Stimulated activated naive CD8-positive, alpha-beta T cell treated with anti-CD3 and anti-CD28 coated beads, Interleukin-15, Interleukin-2, amounts not matched to agents 100 ng/mL and 50 ng/mL, for 24 hours (primary cell): Measurements from ENCODE around the gene UPF1.

Experiments
- H3K27ac Mint-ChIP-seq: one replicate; pipeline ENCODE4 v1.8.0; 2021; ENCODE audit warnings: mild to moderate bottlenecking, mixed read lengths
- H3K27me3 Mint-ChIP-seq: one replicate; pipeline ENCODE4 v1.8.0; 2021; ENCODE audit warnings: mixed read lengths
- H3K36me3 Mint-ChIP-seq: one replicate; pipeline ENCODE4 v1.8.0; 2021; ENCODE audit warnings: low read depth, mixed read lengths
- H3K4me1 Mint-ChIP-seq: one replicate; pipeline ENCODE4 v1.8.0; 2021; ENCODE audit warnings: low read depth, mixed read lengths
- H3K4me3 Mint-ChIP-seq: one replicate; pipeline ENCODE4 v1.8.0; 2021; ENCODE audit warnings: mild to moderate bottlenecking, mixed read lengths
- H3K9me3 Mint-ChIP-seq: one replicate; pipeline ENCODE4 v1.8.0; 2021; ENCODE audit warnings: mixed read lengths

Gene UPF1

DNA sequence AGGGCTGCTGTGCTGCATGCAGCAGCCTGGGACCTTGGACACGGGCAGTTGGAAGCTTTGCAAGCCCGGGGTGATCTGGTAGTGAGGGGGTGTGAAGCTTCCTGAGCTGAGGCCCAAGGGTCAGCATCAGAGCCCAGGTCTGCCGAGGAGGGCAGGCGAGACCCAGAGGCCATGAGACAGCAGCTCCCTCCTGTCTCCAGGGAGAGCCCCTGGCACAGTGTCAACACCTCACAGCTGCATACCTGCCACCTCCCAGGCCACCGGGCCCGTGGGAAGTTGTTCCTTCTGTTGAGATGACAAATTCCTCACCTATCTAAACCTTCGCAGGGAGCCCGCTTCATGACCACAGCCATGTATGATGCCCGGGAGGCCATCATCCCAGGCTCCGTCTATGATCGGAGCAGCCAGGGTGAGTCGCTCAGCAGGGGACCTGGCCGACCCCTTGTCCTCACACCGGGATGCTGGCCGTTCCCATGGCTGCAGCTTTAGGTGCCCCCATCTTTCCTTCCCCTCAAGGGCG is 32.1 kb downstream of the UPF1 start:
- Mint-ChIP-seq H3K9me3 (no peaks in the 10 kb centered on the region), H3K27me3 (no peaks in the 10 kb centered on the region), H3K36me3 (peaks cover 57% of the 10 kb centered on the region), H3K27ac (no peak overlapping the region), H3K4me3 (no peak overlapping the region), H3K4me1 (no peaks in the 10 kb centered on the region)

DNA sequence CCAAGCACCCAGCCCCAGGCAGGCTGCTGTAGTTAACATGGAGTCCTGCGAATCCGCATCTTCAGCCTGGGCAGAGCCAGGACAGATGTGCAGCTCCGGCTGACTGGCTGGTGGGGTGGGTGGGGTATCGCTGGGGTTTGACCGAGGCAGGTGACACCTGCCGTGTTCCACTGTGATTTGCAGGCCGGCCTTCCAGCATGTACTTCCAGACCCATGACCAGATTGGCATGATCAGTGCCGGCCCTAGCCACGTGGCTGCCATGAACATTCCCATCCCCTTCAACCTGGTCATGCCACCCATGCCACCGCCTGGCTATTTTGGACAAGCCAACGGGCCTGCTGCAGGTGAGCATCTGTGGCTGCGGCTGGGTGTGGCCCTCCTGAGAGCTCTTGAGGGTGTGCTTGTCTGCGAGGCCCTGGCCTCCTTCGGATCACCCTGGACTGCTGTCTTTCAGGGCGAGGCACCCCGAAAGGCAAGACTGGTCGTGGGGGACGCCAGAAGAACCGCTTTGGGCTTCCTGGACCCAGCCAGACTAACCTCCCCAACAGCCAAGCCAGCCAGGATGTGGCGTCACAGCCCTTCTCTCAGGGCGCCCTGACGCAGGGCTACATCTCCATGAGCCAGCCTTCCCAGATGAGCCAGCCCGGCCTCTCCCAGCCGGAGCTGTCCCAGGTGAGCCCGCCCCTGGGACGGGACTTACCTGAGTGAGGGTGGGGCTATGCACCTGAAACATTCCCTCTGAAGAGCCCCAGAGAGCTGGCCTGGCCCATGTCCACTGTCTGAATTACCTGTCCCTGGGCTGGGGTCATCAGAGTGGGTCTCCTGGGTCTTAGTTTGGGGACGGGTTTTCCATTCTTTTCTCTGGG is 33.6 kb downstream of the UPF1 start:
- Mint-ChIP-seq H3K27ac (no peak overlapping the region), H3K36me3 (peaks cover 51% of the 10 kb centered on the region), H3K9me3 (no peaks in the 10 kb centered on the region), H3K4me3 (no peak overlapping the region), H3K4me1 (no peaks in the 10 kb centered on the region), H3K27me3 (no peaks in the 10 kb centered on the region)

DNA sequence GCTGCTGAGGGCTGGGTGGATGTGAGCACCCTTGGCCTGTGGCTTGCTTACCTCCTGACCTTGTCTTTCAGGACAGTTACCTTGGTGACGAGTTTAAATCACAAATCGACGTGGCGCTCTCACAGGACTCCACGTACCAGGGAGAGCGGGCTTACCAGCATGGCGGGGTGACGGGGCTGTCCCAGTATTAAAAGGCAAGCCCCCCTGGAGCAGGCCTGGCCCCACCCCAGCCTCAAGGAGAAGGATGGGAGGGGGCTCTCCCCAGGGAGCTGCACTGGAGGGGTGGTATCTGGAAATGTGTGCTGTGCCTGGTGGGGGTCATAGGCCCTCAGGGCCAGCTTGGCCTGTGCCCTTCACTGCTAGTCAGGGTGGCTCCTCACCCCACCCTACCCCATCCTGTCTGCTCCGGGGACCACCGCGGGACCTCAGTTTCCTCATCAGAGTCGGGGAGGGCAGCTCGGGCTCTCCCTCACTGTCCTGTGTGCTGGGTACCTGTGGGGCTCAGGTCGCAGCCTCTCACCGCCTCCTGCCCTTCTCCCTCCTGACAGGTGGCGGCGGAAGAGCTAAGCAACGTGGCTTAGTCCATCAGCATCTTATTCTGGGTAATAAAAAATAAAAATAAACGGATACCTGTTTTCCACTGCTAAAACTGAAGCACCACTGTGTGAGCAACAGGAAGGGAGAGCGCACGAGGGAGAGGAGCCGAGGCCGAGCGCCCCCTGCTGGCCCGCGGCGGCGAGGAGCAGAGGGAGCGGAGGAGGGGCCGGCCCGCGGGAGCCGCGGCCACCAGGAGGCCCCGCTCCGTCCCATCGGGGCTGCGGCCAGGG is 34.4 kb downstream of the UPF1 start:
- Mint-ChIP-seq H3K4me1 (peaks cover 5% of the 10 kb centered on the region), H3K4me3 (no peak overlapping the region), H3K9me3 (no peaks in the 10 kb centered on the region), H3K27me3 (peaks cover 4% of the 10 kb centered on the region), H3K27ac (no peak overlapping the region), H3K36me3 (peaks cover 42% of the 10 kb centered on the region)

DNA sequence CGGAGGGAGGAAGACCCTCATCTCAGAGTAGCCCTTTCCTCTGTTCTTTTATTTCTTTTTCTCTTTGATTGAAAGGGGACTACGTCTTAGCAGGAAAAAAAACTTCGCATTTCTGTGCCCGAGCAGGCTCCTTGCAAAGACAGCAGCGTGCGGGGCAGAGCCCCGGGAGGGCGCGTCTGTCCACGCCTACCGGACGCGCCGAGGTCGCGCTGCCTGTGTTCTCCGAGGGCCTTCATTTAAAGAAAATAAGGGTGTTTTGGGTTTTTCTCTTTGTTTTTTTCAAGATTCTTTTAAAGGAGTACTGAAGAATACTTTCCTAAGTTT is 35.0 kb downstream of the UPF1 start:
- H3K36me3 Mint-ChIP-seq, result peaks cover 37% of the 10 kb centered on the region
- H3K27me3 Mint-ChIP-seq, result peaks cover 7% of the 10 kb centered on the region
- H3K4me1 Mint-ChIP-seq, result peaks cover 9% of the 10 kb centered on the region
- H3K9me3 Mint-ChIP-seq, result no peaks in the 10 kb centered on the region
- H3K27ac Mint-ChIP-seq, result no peak overlapping the region
- no peak overlapping the region for H3K4me3 Mint-ChIP-seq

DNA sequence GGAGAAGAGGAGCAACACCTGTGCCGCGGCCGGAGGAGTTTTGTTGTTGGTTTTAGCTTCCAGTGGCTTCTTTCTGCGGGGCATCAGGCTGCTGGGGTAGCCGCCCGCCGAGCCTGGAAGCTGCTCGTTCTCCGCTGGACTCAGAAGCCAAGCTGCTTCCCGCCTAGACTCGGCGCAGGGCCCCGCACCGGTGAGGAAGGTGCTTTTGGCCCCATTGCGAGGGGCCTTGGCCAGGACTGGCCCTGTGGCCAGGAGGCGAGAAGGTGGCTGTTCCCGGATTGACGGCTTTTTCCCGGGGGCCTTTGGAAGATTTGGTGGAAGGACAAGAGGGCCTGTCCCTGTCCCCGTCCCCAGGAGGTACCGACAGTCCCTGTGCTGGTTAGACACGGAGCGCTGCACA is 35.4 kb downstream of the UPF1 start:
- Mint-ChIP-seq H3K4me1 (peaks cover 10% of the 10 kb centered on the region), H3K27me3 (peaks cover 10% of the 10 kb centered on the region), H3K27ac (no peak overlapping the region), H3K9me3 (no peaks in the 10 kb centered on the region), H3K4me3 (no peak overlapping the region), H3K36me3 (peaks cover 34% of the 10 kb centered on the region)

DNA sequence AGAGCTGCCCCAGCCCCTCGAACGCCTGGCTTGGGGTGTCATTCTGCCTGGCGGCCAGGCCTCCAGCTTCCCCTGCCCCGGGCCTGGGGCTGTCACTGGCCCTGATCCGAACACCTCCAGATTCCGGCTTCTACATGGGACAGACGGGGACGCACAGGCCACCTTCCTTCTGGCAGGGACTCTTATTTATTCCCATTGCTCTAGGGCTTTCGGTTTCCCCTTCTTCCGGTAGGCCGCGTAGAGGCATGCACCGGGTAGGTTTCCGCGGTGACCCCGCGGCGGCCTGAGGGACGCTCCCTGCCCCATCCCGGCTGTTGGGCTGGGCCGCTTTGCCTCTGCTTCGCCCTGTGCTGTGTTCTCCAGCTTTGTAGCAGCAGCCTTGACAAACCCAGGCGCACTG is 36.0 kb downstream of the UPF1 start:
- Mint-ChIP-seq H3K27ac (no peak overlapping the region), H3K9me3 (no peaks in the 10 kb centered on the region), H3K4me3 (no peak overlapping the region), H3K4me1 (peaks cover 10% of the 10 kb centered on the region), H3K27me3 (peaks cover 10% of the 10 kb centered on the region), H3K36me3 (peaks cover 28% of the 10 kb centered on the region)

DNA sequence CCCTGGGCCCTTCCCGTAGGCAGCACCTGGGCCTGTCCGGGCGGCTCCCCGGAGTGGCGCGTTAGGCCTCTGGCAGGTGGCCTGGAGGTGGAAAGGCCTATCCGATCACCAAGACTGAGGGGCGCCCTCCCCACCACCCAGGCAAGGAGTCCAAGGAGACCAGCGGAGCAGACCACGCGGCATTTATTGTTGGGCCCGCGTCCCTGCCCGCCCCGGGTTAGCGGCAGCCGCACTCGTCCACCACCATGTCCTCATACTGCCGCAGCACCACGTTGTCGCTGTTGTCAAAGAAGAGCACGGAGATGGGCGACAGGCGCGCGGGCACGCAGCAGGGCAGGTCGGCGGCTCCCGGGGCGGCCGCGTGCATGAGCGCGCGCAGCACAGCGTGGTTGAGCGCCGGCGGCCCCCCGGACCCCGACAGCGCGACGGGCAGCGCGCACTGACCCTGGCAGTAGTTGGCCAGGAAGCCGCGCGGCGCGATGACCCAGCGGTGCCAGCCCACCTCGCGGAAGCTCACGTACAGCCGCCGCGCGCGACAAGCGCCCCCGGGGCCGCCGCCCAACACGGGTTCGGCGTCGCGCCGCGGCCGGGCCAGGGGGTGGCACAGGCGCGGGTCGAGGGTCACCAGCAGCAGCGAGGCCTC is 36.7 kb downstream of the UPF1 start:
- Mint-ChIP-seq H3K27me3 (peaks cover 10% of the 10 kb centered on the region), H3K4me3 (no peak overlapping the region), H3K9me3 (no peaks in the 10 kb centered on the region), H3K27ac (no peak overlapping the region), H3K36me3 (peaks cover 28% of the 10 kb centered on the region), H3K4me1 (peaks cover 10% of the 10 kb centered on the region)

DNA sequence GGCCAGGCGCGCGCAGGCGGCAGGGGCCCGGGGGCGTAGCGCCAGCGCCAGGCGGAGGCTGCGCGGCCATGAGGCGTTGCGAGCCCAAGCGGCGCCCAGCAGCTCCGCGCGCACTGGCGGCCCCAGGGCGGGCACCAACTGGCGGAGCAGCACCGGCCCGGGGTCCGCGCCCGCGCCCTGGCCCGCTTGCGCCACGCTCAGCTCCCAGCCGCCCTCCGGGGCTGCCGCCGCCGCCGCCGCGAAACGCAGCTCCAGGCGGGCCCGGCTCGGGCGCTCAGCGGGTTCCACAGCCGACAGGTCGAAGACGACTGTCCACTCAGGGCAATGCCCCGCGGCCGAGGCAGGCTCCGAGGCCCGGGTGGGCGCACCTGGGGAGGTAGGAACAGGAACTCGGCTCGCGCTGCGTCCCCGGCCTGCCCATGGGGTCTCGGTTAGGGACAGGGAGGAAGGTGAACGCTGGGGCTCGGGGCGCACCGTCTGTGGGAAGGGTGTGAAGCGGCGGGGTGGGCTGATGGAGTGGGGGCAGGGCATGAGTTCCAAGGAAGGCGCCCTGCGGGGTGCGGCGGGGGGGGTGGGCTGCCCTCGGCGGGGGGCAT is 37.4 kb downstream of the UPF1 start:
- no peak overlapping the region for H3K4me3 Mint-ChIP-seq

DNA sequence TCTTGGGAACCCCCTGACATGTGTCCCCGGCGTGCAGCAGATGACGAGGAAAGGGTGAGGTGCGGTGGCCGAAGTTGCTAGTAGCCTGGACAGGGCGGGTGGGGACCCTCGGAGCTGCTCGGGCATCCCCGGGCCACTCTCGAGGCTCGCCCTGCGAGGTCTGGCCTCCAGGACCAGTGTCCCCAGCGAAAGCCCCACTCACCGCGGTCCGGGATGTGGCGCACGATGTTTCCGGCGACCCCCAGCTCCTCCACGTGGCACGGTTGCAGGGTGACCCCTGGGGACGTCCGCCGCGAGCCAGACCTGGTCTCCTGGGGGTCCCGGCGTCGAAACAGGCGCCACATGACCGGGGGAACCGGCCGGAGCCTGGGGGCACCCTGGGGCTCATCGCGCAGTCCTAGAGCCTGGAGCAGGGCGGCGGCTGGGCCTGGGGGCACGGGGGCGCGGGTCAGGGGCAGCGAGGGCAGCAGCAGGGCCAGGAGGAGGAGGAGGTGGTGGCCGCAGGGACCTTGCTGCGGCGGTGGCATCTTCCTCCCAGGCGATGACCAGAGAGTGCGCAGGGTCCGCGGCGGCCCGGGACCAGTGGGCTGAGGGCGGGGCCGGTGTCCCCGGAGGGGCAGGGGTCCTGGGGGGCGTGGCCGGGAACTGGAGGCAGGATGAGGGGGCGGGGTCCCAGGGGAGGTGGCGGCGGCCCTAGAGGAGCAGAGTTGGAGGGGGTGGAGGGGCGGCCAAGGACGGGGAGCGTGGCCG is 38.2 kb downstream of the UPF1 start:
- H3K27me3 Mint-ChIP-seq, result peaks cover 10% of the 10 kb centered on the region
- H3K4me3 Mint-ChIP-seq, result no peak overlapping the region

More for the DNA sequence above, 37.4 kb downstream of the UPF1 start:
- Mint-ChIP-seq H3K27ac (no peak overlapping the region), H3K36me3 (peaks cover 23% of the 10 kb centered on the region), H3K27me3 (peaks cover 10% of the 10 kb centered on the region), H3K9me3 (no peaks in the 10 kb centered on the region), H3K4me1 (peaks cover 10% of the 10 kb centered on the region)

DNA sequence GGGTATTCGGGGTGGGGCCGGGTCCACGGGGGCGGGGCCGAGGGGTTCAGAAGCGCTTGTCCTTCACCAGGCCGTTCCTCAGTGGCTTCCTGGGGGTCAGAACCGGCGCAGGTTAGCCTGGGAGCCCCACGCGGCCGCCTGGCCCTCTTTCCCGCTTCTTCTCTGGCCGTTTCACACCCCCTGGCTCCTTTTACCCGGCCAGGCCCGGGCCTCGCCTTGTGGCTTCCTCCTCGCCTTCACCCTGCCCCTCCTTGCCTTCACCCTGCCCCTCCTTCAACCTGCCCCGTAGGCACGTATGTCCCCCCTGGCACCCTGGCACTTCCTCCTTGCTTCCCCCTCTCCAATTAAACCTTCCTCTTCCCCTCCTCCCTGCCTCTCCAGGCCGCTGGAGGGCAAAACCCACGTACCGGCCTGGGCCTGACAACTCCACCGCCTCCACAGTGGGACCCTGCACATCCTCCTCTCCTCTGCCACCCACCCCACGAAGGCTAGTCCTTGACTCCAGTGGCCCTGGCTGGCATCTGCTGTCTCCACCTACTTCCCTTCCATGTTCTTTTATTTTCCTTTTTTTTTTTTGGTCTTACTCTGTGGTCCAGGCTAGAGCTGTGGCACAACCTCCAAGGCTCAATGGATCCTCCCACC is 38.9 kb downstream of the UPF1 start:
- H3K27me3 Mint-ChIP-seq, result peaks cover 10% of the 10 kb centered on the region
- H3K4me3 Mint-ChIP-seq, result no peak overlapping the region
- H3K36me3 Mint-ChIP-seq, result peaks cover 20% of the 10 kb centered on the region
- peaks cover 10% of the 10 kb centered on the region for H3K4me1 Mint-ChIP-seq
- H3K9me3 Mint-ChIP-seq, result no peaks in the 10 kb centered on the region
- peak overlapping the region; percentile 53 for H3K27ac Mint-ChIP-seq

More for the DNA sequence above, 38.2 kb downstream of the UPF1 start:
- Mint-ChIP-seq H3K9me3 (no peaks in the 10 kb centered on the region), H3K36me3 (peaks cover 20% of the 10 kb centered on the region), H3K27ac (no peak overlapping the region), H3K4me1 (peaks cover 10% of the 10 kb centered on the region)

DNA sequence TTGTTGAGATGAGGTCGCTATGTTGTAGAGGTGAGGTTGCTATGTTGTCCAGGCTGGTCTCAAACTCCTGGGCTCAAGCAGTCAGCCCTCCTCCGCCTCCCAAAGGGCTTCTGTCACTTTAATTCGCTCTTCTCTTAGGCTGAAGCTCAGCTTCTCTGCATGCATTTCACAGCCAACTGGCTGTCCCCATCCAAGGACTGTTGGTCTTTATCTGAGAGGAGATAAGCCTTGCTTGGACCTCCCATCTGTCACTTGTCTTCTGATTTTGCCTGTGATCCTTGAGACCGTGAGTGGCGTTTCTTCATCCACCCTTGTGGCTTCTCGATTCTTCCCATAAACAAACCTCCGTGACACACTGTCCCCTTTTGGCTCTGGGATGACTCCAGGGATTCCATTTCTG is 39.8 kb downstream of the UPF1 start:
- Mint-ChIP-seq H3K36me3 (peaks cover 12% of the 10 kb centered on the region), H3K4me1 (peaks cover 10% of the 10 kb centered on the region), H3K9me3 (no peaks in the 10 kb centered on the region), H3K27ac (peak overlapping the region; percentile 9), H3K4me3 (no peak overlapping the region), H3K27me3 (peaks cover 10% of the 10 kb centered on the region)

DNA sequence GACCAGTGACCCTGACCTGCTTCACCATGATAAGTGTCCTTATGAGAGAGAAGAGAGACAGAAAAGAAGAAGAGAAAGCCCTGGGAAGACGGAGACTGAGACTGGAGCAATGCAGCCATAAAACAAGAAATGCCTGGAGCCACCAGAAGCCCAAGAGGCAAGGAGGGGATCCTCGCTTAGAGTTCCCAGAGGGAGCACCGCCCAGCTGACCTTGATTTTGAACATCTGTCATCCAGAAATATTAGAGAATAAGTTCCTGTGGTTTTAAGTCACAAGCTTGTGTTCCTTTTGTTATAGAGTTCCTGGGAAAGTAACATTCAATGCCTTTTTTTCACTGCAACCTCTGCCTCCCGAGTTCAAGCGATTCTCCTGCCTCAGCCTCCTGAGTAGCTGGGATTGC is 44.0 kb downstream of the UPF1 start:
- no peak overlapping the region for H3K4me3 Mint-ChIP-seq
- no peaks in the 10 kb centered on the region for H3K9me3 Mint-ChIP-seq
- H3K4me1 Mint-ChIP-seq, result peaks cover 9% of the 10 kb centered on the region
- no peak overlapping the region for H3K27ac Mint-ChIP-seq
- H3K36me3 Mint-ChIP-seq, result no peaks in the 10 kb centered on the region
- H3K27me3 Mint-ChIP-seq, result peaks cover 9% of the 10 kb centered on the region

DNA sequence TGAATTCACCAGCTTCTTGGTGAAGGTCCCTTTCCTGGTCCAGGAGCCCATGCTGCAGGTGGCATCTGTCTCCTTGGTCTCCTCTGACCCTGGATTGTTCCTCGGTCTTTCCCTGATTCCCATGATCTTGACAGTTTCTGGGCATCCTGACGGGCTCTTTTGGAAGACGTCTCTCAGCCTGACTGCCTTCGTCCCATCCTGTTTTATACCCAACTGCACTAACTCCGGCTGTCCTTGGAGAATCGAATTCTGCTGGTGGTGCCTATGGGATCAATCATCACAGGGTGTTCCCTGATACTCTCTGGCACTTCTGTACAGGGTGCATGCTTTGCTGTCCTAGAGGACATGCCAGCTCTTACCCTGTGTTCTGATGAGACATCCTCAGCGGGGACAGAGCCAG is 45.1 kb downstream of the UPF1 start:
- H3K9me3 Mint-ChIP-seq, result no peaks in the 10 kb centered on the region
- H3K4me1 Mint-ChIP-seq, result no peaks in the 10 kb centered on the region
- no peaks in the 10 kb centered on the region for H3K36me3 Mint-ChIP-seq
- peaks cover 2% of the 10 kb centered on the region for H3K27me3 Mint-ChIP-seq
- no peak overlapping the region for H3K4me3 Mint-ChIP-seq
- no peak overlapping the region for H3K27ac Mint-ChIP-seq
